H9 (cell line): Measurements from ENCODE around the gene THBS4. TPM values are rescaled to one million over a fixed set of nuclear protein-coding genes. Genes with fewer than 3 reads are reported as not detected.

Source experiments
- DNase-seq: peaks from one replicate; pipeline ENCODE4 v3.0.0-alpha.2; 2017
- H2AFZ ChIP-seq: one replicate; pipeline ENCODE4 v1.6.1; 2013; ENCODE audit warnings: mild to moderate bottlenecking, low read length, control low read depth, moderate library complexity
- H2AK5ac ChIP-seq: 2 replicates; pipeline ENCODE4 v1.6.1; 2013; ENCODE audit warnings: low read length, control low read depth, mixed read lengths; ENCODE audit not compliant: insufficient read length
- H2BK120ac ChIP-seq: one replicate; pipeline ENCODE4 v1.6.1; 2013; ENCODE audit warnings: low read depth, mild to moderate bottlenecking, low read length, control low read depth, inconsistent platforms; ENCODE audit not compliant: poor library complexity, severe bottlenecking
- H2BK12ac ChIP-seq: 2 replicates; pipeline ENCODE4 v1.6.1; 2013; ENCODE audit warnings: low read length, control low read depth, mixed read lengths, low read depth; ENCODE audit not compliant: insufficient read length
- H2BK15ac ChIP-seq: 2 replicates; pipeline ENCODE4 v1.6.1; 2013; ENCODE audit warnings: low read depth, low read length, control low read depth
- H2BK20ac ChIP-seq: one replicate; pipeline ENCODE4 v1.6.1; 2013; ENCODE audit warnings: low read depth, mild to moderate bottlenecking, low read length, control low read depth, inconsistent platforms; ENCODE audit not compliant: poor library complexity, severe bottlenecking
- H2BK5ac ChIP-seq: 2 replicates; pipeline ENCODE4 v1.6.1; 2013; ENCODE audit warnings: low read length, control low read depth, mixed read lengths; ENCODE audit not compliant: insufficient read length
- H3K14ac ChIP-seq: 2 replicates; pipeline ENCODE4 v1.6.1; 2013; ENCODE audit warnings: low read length, control low read depth; ENCODE audit not compliant: insufficient read depth
- H3K18ac ChIP-seq: 2 replicates; pipeline ENCODE4 v1.6.1; 2013; ENCODE audit warnings: low read depth, mild to moderate bottlenecking, mixed read lengths, low read length, control low read depth; ENCODE audit not compliant: insufficient read length
- H3K23ac ChIP-seq: 2 replicates; pipeline ENCODE4 v1.6.1; 2013; ENCODE audit warnings: low read length, control low read depth, mixed read lengths, low read depth; ENCODE audit not compliant: insufficient read length
- H3K23me2 ChIP-seq: 2 replicates; pipeline ENCODE4 v1.6.1; 2013; ENCODE audit warnings: low read depth, mild to moderate bottlenecking, mixed read lengths, low read length, control low read depth; ENCODE audit not compliant: insufficient read length, poor library complexity, severe bottlenecking
- H3K27ac ChIP-seq: 2 replicates; pipeline ENCODE4 v1.5.1; 2013; ENCODE audit warnings: low read length, control low read depth, mixed read lengths, low read depth; ENCODE audit not compliant: insufficient read length
- H3K27me3 ChIP-seq: 2 replicates; pipeline ENCODE4 v1.6.1; 2013; ENCODE audit warnings: low read length, control low read depth, inconsistent platforms; ENCODE audit not compliant: insufficient read depth
- H3K4ac ChIP-seq: 2 replicates; pipeline ENCODE4 v1.6.1; 2013; ENCODE audit warnings: low read depth, mild to moderate bottlenecking, control low read depth, inconsistent platforms, low read length, moderate library complexity
- H3K4me1 ChIP-seq: 2 replicates; pipeline ENCODE4 v1.6.1; 2013; ENCODE audit warnings: low read length, control low read depth, inconsistent platforms; ENCODE audit not compliant: insufficient read depth
- H3K4me2 ChIP-seq: 2 replicates; pipeline ENCODE4 v1.6.1; 2013; ENCODE audit warnings: low read length, control low read depth, mixed read lengths; ENCODE audit not compliant: insufficient read length, insufficient read depth
- H3K56ac ChIP-seq: 2 replicates; pipeline ENCODE4 v1.6.1; 2013; ENCODE audit warnings: low read depth, mild to moderate bottlenecking, mixed read lengths, low read length, control low read depth; ENCODE audit not compliant: insufficient read length
- H3K79me1 ChIP-seq: 2 replicates; pipeline ENCODE4 v1.6.1; 2013; ENCODE audit warnings: low read depth, mild to moderate bottlenecking, moderate library complexity, low read length, control low read depth, inconsistent platforms; ENCODE audit not compliant: insufficient read depth, poor library complexity, severe bottlenecking
- H3K79me2 ChIP-seq: 2 replicates; pipeline ENCODE4 v1.6.1; 2013; ENCODE audit warnings: low read length, control low read depth, inconsistent platforms; ENCODE audit not compliant: insufficient read depth
- H3K9ac ChIP-seq: 2 replicates; pipeline ENCODE4 v1.6.1; 2013; ENCODE audit warnings: low read length, control low read depth, mixed read lengths; ENCODE audit not compliant: insufficient read length; ENCODE audit errors: extremely low read depth
- H3K9me3 ChIP-seq: one replicate; pipeline ENCODE4 v1.6.1; 2013; ENCODE audit warnings: low read depth, low read length, inconsistent platforms; ENCODE audit not compliant: control insufficient read depth
- H3T11ph ChIP-seq: one replicate; pipeline ENCODE4 v1.6.1; 2013; ENCODE audit warnings: mild to moderate bottlenecking, low read length, control low read depth, inconsistent platforms
- H4K20me1 ChIP-seq: one replicate; pipeline ENCODE4 v1.6.1; 2013; ENCODE audit not compliant: control insufficient read depth, insufficient read length, insufficient read depth
- H4K5ac ChIP-seq: 2 replicates; pipeline ENCODE4 v1.6.1; 2013; ENCODE audit warnings: low read depth, mild to moderate bottlenecking, mixed read lengths, low read length, control low read depth; ENCODE audit not compliant: insufficient read length
- H4K8ac ChIP-seq: replicated peaks from 2 replicates; pipeline ENCODE4 v1.6.1; 2013; ENCODE audit warnings: low read length, control low read depth, mixed read lengths, low read depth; ENCODE audit not compliant: insufficient read length
- H4K91ac ChIP-seq: 2 replicates; pipeline ENCODE4 v1.6.1; 2013; ENCODE audit warnings: low read depth, mild to moderate bottlenecking, moderate library complexity, mixed read lengths, low read length, control low read depth; ENCODE audit not compliant: insufficient read length
- H3K27ac Mint-ChIP-seq, 3 experiments: 2 replicates in 2 of 3; 3 replicates in 1 of 3; pipeline ENCODE4 v1.8.0; 2020 to 2021; ENCODE audit warnings: mixed read lengths in 3 of 3, mild to moderate bottlenecking in 1 of 3, moderate library complexity in 1 of 3
- H3K27me3 Mint-ChIP-seq: 2 replicates; pipeline ENCODE4 v1.8.0; 2021; ENCODE audit warnings: low read depth, mild to moderate bottlenecking, moderate library complexity, mixed read lengths
- H3K36me3 Mint-ChIP-seq, 3 experiments: 2 replicates in 2 of 3; 3 replicates in 1 of 3; pipeline ENCODE4 v1.8.0; 2020 to 2021; ENCODE audit warnings: low read depth in 3 of 3, mixed read lengths in 3 of 3; ENCODE audit not compliant: insufficient read depth in 1 of 3
- H3K4me1 Mint-ChIP-seq, 2 experiments: 2 replicates each; pipeline ENCODE4 v1.8.0; 2020; ENCODE audit warnings: mixed read lengths in 2 of 2
- H3K4me3 Mint-ChIP-seq, 2 experiments: 2 replicates in 1 of 2; 3 replicates in 1 of 2; pipeline ENCODE4 v1.8.0; 2020 to 2021; ENCODE audit warnings: mild to moderate bottlenecking in 2 of 2, mixed read lengths in 2 of 2, moderate library complexity in 1 of 2
- H3K9me3 Mint-ChIP-seq, 2 experiments: 2 replicates in 1 of 2; 3 replicates in 1 of 2; pipeline ENCODE4 v1.8.0; 2020; ENCODE audit warnings: mild to moderate bottlenecking in 2 of 2, mixed read lengths in 2 of 2, moderate library complexity in 1 of 2
- CTCF ChIP-seq: fragments of 200-600 bp; sonication (generic); conservative IDR thresholded peaks from 3 replicates; pipeline ENCODE4 v1.8.0; 2021; ENCODE audit warnings: antibody characterized with exemption, mild to moderate bottlenecking
- WGBS: extraction: QIAGEN DNeasy Blood & Tissue Kit; methylation state at CpG from one replicate; pipeline ENCODE4 v1.1.7; 2013; ENCODE audit warnings: missing lambda C conversion rate, low lambda C conversion rate, mixed read lengths; ENCODE audit not compliant: insufficient read length; ENCODE audit errors: extremely low coverage; 5-methylcytosine and 5-hydroxymethylcytosine counted together
- total RNA-seq: library from RNA; stranded (reverse); gene quantifications from 2 replicates; pipeline ENCODE4 v1.2.1, GENCODE V29; 2021

The THBS4 gene
- total RNA-seq, 1 experiment from 2014 or later = 19.0 TPM

GRCh38 chr5:80078921-80079320 lies 43.8 kb downstream of the THBS4 start:
- Histone ChIP-seq H4K91ac (no peak overlapping the region), H2AFZ (no peak overlapping the region), H3K79me2 (no peaks in the 10 kb centered on the region), H3K56ac (no peak overlapping the region), H2BK20ac (no peak overlapping the region), H3K9me3 (no peaks in the 10 kb centered on the region), H3K79me1 (no peaks in the 10 kb centered on the region), H3K23ac (no peak overlapping the region), H2AK5ac (no peak overlapping the region), H3K4me2 (no peak overlapping the region), H3T11ph (no peak overlapping the region), H4K5ac (no peak overlapping the region), H4K8ac (no peak overlapping the region), H2BK15ac (no peak overlapping the region), H2BK5ac (no peak overlapping the region), H3K23me2 (no peaks in the 10 kb centered on the region), H4K20me1 (no peaks in the 10 kb centered on the region), H3K9ac (no peak overlapping the region), H3K4me1 (no peaks in the 10 kb centered on the region), H3K27ac (no peak overlapping the region), H3K27me3 (no peaks in the 10 kb centered on the region), H2BK120ac (no peak overlapping the region), H2BK12ac (no peak overlapping the region), H3K18ac (no peak overlapping the region), H3K4ac (no peak overlapping the region), H3K14ac (no peak overlapping the region)
- Mint-ChIP-seq H3K27me3 (no peaks in the 10 kb centered on the region; the same call in 1 of the 2 replicates), H3K4me3 (no peak overlapping the region), H3K4me1 (peaks cover 13 to 14% of the 10 kb centered on the region in 2 experiments), H3K27ac (no peak overlapping the region), H3K9me3 (no peaks in the 10 kb centered on the region), H3K36me3 (peaks cover 1 to 13% (median 5%) of the 10 kb centered on the region in 3 experiments; a peak in 3 of 7 replicates)
- DNase-seq = no peak
- TF ChIP-seq CTCF = no peak
- WGBS = no CpG with 5 or more reads among the region's 4 CpGs
